HepG2 (cell line): Measurements from ENCODE around the gene PYGO2. TPM values are rescaled to one million over a fixed set of nuclear protein-coding genes. Genes with fewer than 3 reads are reported as not detected.

Source experiments
- DRAP1 ChIP-seq: IDR thresholded peaks from 2 replicates; pipeline ENCODE4 v1.6.1; 2016; ENCODE audit warnings: missing genetic modification reagents, missing compliant biosample characterization
- E2F2 ChIP-seq: sonication (generic); formaldehyde crosslinking; IDR thresholded peaks from 2 replicates; pipeline ENCODE4 v1.4.0; 2020; ENCODE audit warnings: missing genetic modification reagents, borderline replicate concordance
- EHMT2 ChIP-seq: fragments of 200-600 bp; sonication (generic); IDR thresholded peaks from 2 replicates; pipeline ENCODE4 v1.7.0; 2017; ENCODE audit warnings: antibody characterized with exemption, low read depth, low read length, borderline replicate concordance
- FOXA3 ChIP-seq: IDR thresholded peaks from 2 replicates; pipeline ENCODE4 v1.6.1; 2016; ENCODE audit warnings: missing genetic modification reagents, missing compliant biosample characterization
- NFAT5 ChIP-seq: sonication (generic); formaldehyde crosslinking; IDR thresholded peaks from 2 replicates; pipeline ENCODE4 v1.4.0; 2020; ENCODE audit warnings: missing genetic modification reagents
- RAD21 ChIP-seq: fragments of 450-650 bp; formaldehyde crosslinking; IDR thresholded peaks from 2 replicates; pipeline ENCODE4 v1.5.0; 2020; ENCODE audit warnings: mild to moderate bottlenecking
- ZKSCAN8 ChIP-seq: IDR thresholded peaks from 2 replicates; pipeline ENCODE4 v1.6.1; 2016; ENCODE audit warnings: borderline replicate concordance, missing genetic modification reagents, missing compliant biosample characterization
- ZNF260 ChIP-seq: sonication (generic); formaldehyde crosslinking; IDR thresholded peaks from 2 replicates; pipeline ENCODE4 v1.4.0; 2020; ENCODE audit warnings: missing genetic modification reagents, low read depth, mild to moderate bottlenecking, borderline replicate concordance
- ZNF564 ChIP-seq: sonication (generic); formaldehyde crosslinking; IDR thresholded peaks from 2 replicates; pipeline ENCODE4 v1.8.1; 2023; ENCODE audit warnings: mild to moderate bottlenecking, missing genetic modification reagents
- ZNF746 ChIP-seq: sonication (generic); formaldehyde crosslinking; IDR thresholded peaks from 2 replicates; pipeline ENCODE4 v1.8.0; 2022; ENCODE audit warnings: mild to moderate bottlenecking, missing genetic modification reagents
- ZSCAN5A ChIP-seq: sonication (generic); formaldehyde crosslinking; IDR thresholded peaks from 2 replicates; pipeline ENCODE4 v1.8.0; 2022; ENCODE audit warnings: mild to moderate bottlenecking, missing genetic modification reagents, borderline replicate concordance
- polyA plus RNA-seq, 8 experiments: library from polyadenylated mRNA; depleted of rRNA in 3 of 8; stranded (reverse) in 7 of 8; unstranded in 1 of 8; fragments of >200 nt; fragmentation: Illumina TruSeq in 4 of 8; extraction: Trizol in 4 of 8; gene quantifications; 2 replicates each; pipeline versions ENCODE4 v1.2.1 to v1.2.3, GENCODE V29; 2011 to 2016; ENCODE audit warnings: low read depth in 4 of 8, missing spikeins in 1 of 8, mixed read lengths in 1 of 8; ENCODE audit not compliant: insufficient read depth in 1 of 8
- total RNA-seq, 5 experiments: library from RNA; depleted of rRNA; stranded (reverse); fragments of >200 nt; fragmentation: Illumina TruSeq; extraction: Trizol; gene quantifications; 2 replicates each; pipeline ENCODE4 v1.2.3, GENCODE V29; 2016; ENCODE audit warnings: low read depth in 1 of 5
- TF ChIP-seq, protein P1 (sequence below): sonication (generic); formaldehyde crosslinking; IDR thresholded peaks from 2 replicates; pipeline ENCODE4 v1.4.0; 2020; ENCODE audit warnings: mild to moderate bottlenecking, missing genetic modification reagents
- TF ChIP-seq, protein P2 (sequence below): sonication (generic); formaldehyde crosslinking; IDR thresholded peaks from 2 replicates; pipeline ENCODE4 v1.8.0; 2022; ENCODE audit warnings: mild to moderate bottlenecking, missing genetic modification reagents

The PYGO2 gene
- total and polyA plus RNA-seq, 2 of the 13 experiments (the other 11 are each of a cell fraction or from before 2014, with no cell fraction given): 20.3 to 21.8 TPM

- TF ChIP-seq NFAT5 (CRISPR knock-in tag) (no peak), ZNF260 (CRISPR knock-in tag) (no peak), E2F2 (CRISPR knock-in tag) (0 out of 2 replicates have a peak, but pooled peaks have one; percentile 42), ZNF564 (CRISPR knock-in tag) (peak; percentile 81; the same call in 1 of the 2 replicates), DRAP1 (CRISPR knock-in tag) (peak; percentile 76), ZKSCAN8 (CRISPR knock-in tag) (peak; percentile 87), ZSCAN5A (CRISPR knock-in tag) (no peak), ZNF746 (CRISPR knock-in tag) (peak; percentile 33; the same call in 1 of the 2 replicates), EHMT2 (no peak), RAD21 (CRISPR knock-in tag) (no peak), FOXA3 (0 out of 2 replicates have a peak, but pooled peaks have one; percentile 32)
- TF ChIP-seq, protein P1, sequence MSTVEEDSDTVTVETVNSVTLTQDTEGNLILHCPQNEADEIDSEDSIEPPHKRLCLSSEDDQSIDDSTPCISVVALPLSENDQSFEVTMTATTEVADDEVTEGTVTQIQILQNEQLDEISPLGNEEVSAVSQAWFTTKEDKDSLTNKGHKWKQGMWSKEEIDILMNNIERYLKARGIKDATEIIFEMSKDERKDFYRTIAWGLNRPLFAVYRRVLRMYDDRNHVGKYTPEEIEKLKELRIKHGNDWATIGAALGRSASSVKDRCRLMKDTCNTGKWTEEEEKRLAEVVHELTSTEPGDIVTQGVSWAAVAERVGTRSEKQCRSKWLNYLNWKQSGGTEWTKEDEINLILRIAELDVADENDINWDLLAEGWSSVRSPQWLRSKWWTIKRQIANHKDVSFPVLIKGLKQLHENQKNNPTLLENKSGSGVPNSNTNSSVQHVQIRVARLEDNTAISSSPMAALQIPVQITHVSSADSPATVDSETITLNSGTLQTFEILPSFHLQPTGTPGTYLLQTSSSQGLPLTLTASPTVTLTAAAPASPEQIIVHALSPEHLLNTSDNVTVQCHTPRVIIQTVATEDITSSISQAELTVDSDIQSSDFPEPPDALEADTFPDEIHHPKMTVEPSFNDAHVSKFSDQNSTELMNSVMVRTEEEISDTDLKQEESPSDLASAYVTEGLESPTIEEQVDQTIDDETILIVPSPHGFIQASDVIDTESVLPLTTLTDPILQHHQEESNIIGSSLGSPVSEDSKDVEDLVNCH (CRISPR knock-in tag): no peak
- TF ChIP-seq, protein P2, sequence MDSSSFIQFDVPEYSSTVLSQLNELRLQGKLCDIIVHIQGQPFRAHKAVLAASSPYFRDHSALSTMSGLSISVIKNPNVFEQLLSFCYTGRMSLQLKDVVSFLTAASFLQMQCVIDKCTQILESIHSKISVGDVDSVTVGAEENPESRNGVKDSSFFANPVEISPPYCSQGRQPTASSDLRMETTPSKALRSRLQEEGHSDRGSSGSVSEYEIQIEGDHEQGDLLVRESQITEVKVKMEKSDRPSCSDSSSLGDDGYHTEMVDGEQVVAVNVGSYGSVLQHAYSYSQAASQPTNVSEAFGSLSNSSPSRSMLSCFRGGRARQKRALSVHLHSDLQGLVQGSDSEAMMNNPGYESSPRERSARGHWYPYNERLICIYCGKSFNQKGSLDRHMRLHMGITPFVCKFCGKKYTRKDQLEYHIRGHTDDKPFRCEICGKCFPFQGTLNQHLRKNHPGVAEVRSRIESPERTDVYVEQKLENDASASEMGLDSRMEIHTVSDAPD: 0 out of 2 replicates have a peak, but pooled peaks have one; percentile 30
Measured at GRCh38 chr1:154972517-154973343, 11.1 kb upstream of the PYGO2 start (continued).
